ENCODE data around the gene CSRP1. TPM values are rescaled to one million over a fixed set of nuclear protein-coding genes. Genes with fewer than 3 reads are reported as not detected.
A peak's percentile ranks its signal among the peaks of the same experiment; 100 is the strongest.

Gene CSRP1
- total and polyA plus RNA-seq, 9 of the 15 experiments (the other 6 are each of a cell fraction or from before 2014, with no cell fraction given) = 6.8 to 39.4 (median 23.7) TPM

- TF ChIP-seq ZNF592 (IDR thresholded peaks at IDR 0.05) (no peak), BRF2 (IDR thresholded peaks at IDR 0.05; ENCODE audit: borderline replicate concordance, insufficient read depth, insufficient read length) (no peak), MED1 (CRISPR knock-in tag; IDR thresholded peaks at IDR 0.05; ENCODE audit: borderline replicate concordance) (no peak), JUNB (CRISPR knock-in tag; conservative IDR thresholded peaks at IDR 0.05) (no peak), FOS (IDR thresholded peaks at IDR 0.05; ENCODE audit: extremely low read depth, insufficient read length) (no peak), SMARCA4 (IDR thresholded peaks at IDR 0.05) (no peak), TCF7L2 (IDR thresholded peaks at IDR 0.05; ENCODE audit: low read depth, low read length) (no peak), SIN3B (IDR thresholded peaks at IDR 0.05; ENCODE audit: low read depth) (0 out of 2 replicates have a peak, but pooled peaks have one; percentile 17), CREB3 (tag; conservative IDR thresholded peaks at IDR 0.05; ENCODE audit: low read depth) (no peak), ARID4B (CRISPR knock-in tag; IDR thresholded peaks at IDR 0.05) (no peak), CHD2 (IDR thresholded peaks at IDR 0.05; ENCODE audit: low read depth, low read length) (no peak), RNF2 (IDR thresholded peaks at IDR 0.05) (no peak), ZBTB34 (CRISPR knock-in tag; IDR thresholded peaks at IDR 0.05) (no peak), ARID2 (IDR thresholded peaks at IDR 0.05) (peak; percentile 35; the same call in 1 of the 2 replicates), CXXC5 (CRISPR knock-in tag; IDR thresholded peaks at IDR 0.05) (no peak), BCL6 (CRISPR knock-in tag; IDR thresholded peaks at IDR 0.05) (no peak)
Measured at GRCh38 chr1:201530741-201531531, 24.0 kb upstream of the CSRP1 start (continued).
